ENCODE measurements around the gene SPAG4.

Gene SPAG4

DNA sequence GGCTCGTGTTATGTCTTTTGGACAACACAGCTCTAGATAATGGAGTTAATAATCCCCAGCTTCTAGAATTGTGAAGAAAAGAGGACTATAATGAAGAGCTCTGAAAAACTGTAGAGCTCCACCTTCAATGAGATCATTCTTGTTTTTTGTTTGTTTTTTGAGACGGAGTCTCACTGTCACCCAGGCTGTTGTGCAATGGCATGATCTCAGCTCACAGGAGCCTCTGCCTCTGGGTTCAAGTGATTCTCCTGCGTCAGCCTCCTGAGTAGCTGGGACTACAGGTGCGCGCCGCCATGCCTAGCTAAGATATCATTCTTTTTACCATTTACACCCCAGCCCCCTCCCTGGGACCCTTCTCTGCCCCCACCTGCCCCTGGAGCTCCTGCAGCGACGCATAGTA, 37.2 kb upstream of the SPAG4 start:
- no peak for DNase-seq (ENCODE audit: low spot score)
- TF ChIP-seq, protein P1, sequence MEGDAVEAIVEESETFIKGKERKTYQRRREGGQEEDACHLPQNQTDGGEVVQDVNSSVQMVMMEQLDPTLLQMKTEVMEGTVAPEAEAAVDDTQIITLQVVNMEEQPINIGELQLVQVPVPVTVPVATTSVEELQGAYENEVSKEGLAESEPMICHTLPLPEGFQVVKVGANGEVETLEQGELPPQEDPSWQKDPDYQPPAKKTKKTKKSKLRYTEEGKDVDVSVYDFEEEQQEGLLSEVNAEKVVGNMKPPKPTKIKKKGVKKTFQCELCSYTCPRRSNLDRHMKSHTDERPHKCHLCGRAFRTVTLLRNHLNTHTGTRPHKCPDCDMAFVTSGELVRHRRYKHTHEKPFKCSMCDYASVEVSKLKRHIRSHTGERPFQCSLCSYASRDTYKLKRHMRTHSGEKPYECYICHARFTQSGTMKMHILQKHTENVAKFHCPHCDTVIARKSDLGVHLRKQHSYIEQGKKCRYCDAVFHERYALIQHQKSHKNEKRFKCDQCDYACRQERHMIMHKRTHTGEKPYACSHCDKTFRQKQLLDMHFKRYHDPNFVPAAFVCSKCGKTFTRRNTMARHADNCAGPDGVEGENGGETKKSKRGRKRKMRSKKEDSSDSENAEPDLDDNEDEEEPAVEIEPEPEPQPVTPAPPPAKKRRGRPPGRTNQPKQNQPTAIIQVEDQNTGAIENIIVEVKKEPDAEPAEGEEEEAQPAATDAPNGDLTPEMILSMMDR (IDR thresholded peaks at IDR 0.05; ENCODE audit: extremely low read depth, insufficient read depth, missing control alignments): no peak
- in situ Hi-C loops (cut with MboI; ENCODE audit: low pct_unique_long_range_greater_than_20kb, low sequenced_read_pairs, unreplicated experiment): no loop called here

DNA sequence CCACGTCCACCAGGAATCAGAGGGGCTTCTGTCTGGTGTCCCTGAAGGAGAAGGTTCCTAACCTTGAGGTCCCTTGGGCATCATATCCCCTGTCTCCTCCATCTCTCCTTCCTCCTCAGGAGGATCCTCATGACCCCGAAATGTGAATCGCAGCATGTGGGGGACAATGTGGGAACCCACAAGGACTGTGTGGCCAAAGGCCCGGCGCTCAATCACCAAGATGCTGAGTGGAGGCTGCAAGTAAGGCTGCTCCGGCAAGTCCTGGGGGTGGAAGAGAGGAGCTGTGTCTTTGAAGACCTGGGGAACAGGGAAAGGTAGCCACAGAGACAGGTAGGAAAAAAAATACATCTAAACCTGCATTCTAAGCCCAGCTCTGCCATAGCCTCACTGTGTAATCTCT, 36.4 kb upstream of the SPAG4 start:
- in situ Hi-C loops (cut with MboI; ENCODE audit: low pct_unique_long_range_greater_than_20kb, low sequenced_read_pairs, unreplicated experiment): no loop called here
- DNase-seq (ENCODE audit: low spot score): no peak
- TF ChIP-seq, protein P1 (IDR thresholded peaks at IDR 0.05; ENCODE audit: extremely low read depth, insufficient read depth, missing control alignments): no peak

DNA sequence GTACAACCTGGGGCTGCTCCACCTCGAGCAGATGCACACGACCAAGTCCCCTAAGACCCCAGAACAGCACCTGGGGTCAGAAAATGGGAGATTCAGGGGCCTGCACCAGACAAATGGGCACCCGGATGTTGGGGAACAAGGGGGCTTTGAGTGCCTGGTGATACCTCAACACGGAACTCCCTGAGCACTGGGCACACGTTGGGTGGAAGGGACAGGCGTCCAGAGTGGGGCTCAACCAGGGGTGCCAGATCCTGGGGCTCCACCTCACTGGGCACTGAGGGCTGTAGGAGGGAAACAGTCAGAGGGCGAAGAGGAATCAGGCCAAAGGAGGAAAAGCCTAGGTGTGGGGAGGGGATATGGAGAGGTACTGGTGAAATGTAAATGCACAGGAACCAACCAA, 33.5 kb upstream of the SPAG4 start:
- TF ChIP-seq, protein P1 (IDR thresholded peaks at IDR 0.05; ENCODE audit: extremely low read depth, insufficient read depth, missing control alignments): no peak
- DNase-seq (ENCODE audit: low spot score): no peak
- in situ Hi-C loops (cut with MboI; ENCODE audit: low pct_unique_long_range_greater_than_20kb, low sequenced_read_pairs, unreplicated experiment): no loop called here

DNA sequence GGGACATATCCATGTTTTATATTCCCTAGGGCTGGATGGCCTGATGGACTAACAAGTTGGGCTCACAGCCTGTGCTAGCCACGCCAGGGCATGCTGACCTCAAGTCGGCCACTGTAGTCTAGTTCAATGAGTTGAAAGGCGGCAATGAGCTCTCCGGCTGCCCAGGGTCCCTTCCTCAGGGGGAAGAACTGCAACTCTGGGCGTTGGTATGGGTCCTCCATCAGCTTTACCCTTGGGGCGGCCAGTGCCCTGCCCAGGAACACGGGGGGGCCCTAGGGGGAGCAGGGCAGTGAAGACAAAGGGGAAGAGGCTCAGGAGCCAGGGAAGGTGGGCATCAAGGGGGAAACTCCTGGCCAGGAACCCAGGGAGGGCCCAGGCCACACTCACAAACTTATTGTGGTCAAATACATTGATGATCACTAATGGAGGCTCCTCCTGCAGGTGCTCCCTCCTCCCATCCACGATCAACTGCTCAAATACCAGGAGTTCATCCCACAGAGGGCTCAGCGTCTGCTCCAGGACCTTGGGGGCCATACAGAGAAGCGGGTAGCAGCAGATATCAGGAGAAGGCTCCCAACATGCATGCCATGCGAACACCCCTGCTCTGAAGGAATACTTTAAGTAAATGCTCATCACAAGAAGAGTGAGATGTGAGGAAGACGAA, 32.8 kb upstream of the SPAG4 start:
- in situ Hi-C loops (cut with MboI; ENCODE audit: low pct_unique_long_range_greater_than_20kb, low sequenced_read_pairs, unreplicated experiment): no loop called here
- DNase-seq (ENCODE audit: low spot score): no peak
- TF ChIP-seq, protein P1 (IDR thresholded peaks at IDR 0.05; ENCODE audit: extremely low read depth, insufficient read depth, missing control alignments): no peak

DNA sequence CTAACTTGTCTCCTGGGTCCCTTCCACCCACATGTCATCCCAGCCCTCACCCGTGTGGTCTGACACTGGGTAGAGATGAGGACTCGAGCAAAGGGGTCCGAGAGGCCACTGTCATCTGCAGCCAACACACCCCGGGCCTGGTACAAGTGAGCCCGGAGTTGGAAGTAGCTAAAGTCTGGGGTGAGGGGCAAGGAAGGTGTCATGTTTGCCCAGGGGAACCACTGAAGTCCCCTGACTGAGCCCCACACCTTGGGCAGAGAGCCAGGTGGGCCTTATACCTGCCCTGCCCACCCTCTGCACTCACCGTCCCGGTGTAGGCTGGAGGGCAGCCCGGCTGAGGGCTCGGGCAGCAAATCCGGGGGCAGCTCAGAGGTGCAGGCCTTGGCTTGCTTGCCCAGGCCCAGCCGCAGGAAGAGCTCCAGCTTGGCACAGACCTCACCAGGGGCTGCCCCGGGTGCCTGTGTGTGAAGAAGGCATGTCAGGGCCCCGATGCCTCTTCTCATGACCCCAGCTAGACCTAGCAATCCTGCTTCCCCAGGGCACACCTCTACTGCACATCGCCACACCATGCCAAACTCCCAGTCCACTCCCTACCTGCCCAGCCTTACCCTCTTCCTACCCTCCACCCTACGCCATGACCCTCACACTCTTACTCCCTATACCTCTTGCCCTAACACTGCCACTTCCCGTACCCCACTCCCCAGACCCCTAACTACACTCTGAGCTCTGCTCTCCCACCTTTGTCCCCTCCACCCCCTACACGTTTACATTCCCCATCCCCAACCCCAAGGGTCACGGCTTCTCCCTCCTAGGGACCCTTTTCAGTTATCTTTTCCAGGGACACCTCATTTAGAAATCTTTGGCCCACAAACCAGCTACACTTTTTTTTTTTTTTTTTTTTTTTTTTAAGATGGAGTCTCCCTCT, 31.7 kb upstream of the SPAG4 start:
- in situ Hi-C loops (cut with MboI; ENCODE audit: low pct_unique_long_range_greater_than_20kb, low sequenced_read_pairs, unreplicated experiment): no loop called here
- no peak for DNase-seq (ENCODE audit: low spot score)
- TF ChIP-seq, protein P1 (IDR thresholded peaks at IDR 0.05; ENCODE audit: extremely low read depth, insufficient read depth, missing control alignments): no peak

DNA sequence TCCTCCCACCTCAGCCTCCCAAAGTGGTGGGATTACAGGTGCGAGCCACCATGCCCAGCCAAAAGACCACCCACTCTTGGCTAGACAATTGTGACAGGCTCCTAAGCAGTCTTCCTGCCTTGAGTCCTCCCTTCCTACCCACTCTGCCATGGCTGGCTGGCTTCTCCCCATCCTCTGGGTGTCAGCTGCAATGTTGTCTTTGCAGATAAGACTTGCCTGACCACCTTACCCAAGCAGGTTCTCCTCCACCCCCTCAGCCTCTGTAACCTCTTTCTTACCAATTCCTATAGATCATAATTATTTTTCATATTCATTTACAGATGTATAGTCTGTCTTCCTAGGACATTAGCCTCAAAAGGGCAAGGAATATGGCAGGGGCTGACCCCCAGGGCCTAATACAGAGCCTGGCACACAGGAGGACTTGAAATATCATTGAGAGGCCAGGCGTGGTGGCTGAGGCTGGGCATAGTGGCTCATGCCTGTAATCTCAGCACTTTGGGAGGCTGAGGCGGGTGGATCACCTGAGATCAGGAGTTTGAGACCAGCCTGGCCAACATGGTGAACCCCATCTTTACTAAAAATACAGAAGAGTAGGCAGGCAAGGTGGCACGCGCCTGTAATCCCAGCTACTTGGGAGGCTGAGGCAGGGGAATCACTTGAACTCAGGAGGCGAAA, 28.7 kb upstream of the SPAG4 start:
- no peak for DNase-seq (ENCODE audit: low spot score)
- in situ Hi-C loops (cut with MboI; ENCODE audit: low pct_unique_long_range_greater_than_20kb, low sequenced_read_pairs, unreplicated experiment): no loop called here
- TF ChIP-seq, protein P1 (IDR thresholded peaks at IDR 0.05; ENCODE audit: extremely low read depth, insufficient read depth, missing control alignments): no peak

Measured in GM13977 (cell line).